Astrocyte of the spinal cord (primary cell): ENCODE data around the gene TARDBP.
"Not testable (repeated sequence)": the region's sequence is repeated elsewhere in the genome, so short reads cannot be mapped to it uniquely, and the experiment has no call there.

ENCODE experiments used
- DNase-seq: peaks from one replicate; pipeline ENCODE4 v3.0.0; 2011; ENCODE audit warnings: low read depth, low spot score
- H3K4me3 ChIP-seq: 2 replicates; pipeline ENCODE4 v1.5.1; 2011; ENCODE audit warnings: low read depth, mild to moderate bottlenecking, low read length, moderate library complexity
- CTCF ChIP-seq: IDR thresholded peaks from 2 replicates; pipeline ENCODE4 v1.5.1; 2012; ENCODE audit warnings: low read depth, mild to moderate bottlenecking, low read length, inconsistent platforms
- in situ Hi-C: cut with HindIII; loops from 2 replicates; pipeline ENCODE4 v1.10.0; 2017; ENCODE audit warnings: low sequenced_read_pairs

The TARDBP gene

DNA sequence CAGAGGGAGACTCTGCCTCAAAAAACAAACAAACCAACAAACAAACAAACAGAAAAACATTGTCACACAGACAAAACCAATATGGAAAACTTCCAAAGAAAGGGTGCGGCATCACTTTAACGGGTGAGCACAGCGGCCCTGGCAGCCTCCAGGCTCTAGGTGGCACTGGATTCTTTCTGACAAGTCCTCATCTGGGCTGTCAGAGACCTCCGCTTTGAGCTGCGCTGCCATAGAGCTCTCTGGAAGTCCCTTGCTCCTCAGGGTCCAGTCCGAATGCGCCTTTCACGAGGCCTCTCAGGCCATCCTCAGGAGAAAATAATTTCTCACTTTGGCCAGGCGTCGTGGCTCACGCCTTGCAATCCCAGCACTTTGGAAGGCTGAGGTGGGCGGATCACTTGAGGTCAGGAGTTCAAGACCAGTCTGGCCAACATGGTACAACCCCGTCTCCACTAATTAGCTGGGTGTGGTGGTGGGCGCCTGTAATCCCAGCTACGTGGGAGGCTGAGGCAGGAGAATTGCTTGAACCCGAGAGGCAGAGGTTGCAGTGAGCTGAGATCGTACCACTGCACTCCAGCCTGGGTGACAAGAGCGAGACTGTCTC, 51.6 kb downstream of the TARDBP start:
- DNase-seq, in situ Hi-C loops, H3K4me3 ChIP-seq: not testable (repeated sequence)
- peak; percentile 2 for TF ChIP-seq CTCF

- in situ Hi-C loops = no loop called here
- DNase-seq = no peak
- no peak for TF ChIP-seq CTCF
- no peak overlapping the region for H3K4me3 ChIP-seq
These were observed 52.5 kb downstream of the TARDBP start for GRCh38 chr1:11064942-11065341.

GRCh38 chr1:11065796-11066195, 53.3 kb downstream of the TARDBP start:
- no peak for TF ChIP-seq CTCF
- no peak overlapping the region for H3K4me3 ChIP-seq
- no peak for DNase-seq
- in situ Hi-C loops = no loop called here

DNA sequence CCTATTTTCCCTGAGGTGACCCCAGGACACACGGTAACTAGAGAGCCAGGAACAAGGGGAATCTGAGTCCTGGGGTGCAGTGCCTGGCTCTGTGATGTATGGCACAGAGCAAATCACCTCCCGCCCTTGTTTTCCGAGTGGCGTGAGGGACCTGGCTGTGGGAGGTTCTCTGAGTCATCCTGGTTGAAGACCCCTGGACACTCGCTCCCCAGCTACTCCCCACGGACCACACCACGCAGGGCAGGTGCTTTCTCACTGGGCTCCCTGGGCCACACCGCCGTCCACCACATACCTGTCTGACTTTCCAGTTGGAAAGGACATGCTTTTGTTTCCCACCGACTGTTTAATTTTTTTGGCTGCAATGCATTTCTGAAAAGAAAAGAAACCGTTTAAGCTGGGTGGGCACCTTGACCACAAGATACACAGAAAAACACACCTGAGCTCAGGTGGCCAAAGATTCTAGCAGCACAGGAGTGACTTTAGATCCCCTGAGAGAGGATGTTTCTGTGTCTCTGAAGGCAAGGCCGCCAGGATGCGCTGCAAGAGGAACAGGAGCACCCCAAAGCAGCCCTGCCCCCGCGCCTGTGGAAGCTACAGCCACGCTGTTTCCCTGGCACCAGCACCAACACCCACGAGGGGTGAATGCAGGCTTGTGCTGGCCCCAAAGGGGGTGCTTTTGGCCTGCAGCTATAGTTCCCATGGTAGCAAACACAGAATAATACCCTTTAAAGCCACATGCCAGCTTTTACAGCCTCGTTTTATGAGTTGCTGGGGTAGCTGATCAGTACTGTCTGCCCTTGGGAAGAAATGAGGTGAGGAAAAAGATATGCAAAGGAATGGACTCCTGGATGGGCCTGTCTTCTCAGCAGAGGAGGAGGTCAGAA, 55.5 kb downstream of the TARDBP start:
- no peak overlapping the region for H3K4me3 ChIP-seq
- in situ Hi-C loops = no loop called here
- no peak for TF ChIP-seq CTCF
- no peak for DNase-seq

DNA sequence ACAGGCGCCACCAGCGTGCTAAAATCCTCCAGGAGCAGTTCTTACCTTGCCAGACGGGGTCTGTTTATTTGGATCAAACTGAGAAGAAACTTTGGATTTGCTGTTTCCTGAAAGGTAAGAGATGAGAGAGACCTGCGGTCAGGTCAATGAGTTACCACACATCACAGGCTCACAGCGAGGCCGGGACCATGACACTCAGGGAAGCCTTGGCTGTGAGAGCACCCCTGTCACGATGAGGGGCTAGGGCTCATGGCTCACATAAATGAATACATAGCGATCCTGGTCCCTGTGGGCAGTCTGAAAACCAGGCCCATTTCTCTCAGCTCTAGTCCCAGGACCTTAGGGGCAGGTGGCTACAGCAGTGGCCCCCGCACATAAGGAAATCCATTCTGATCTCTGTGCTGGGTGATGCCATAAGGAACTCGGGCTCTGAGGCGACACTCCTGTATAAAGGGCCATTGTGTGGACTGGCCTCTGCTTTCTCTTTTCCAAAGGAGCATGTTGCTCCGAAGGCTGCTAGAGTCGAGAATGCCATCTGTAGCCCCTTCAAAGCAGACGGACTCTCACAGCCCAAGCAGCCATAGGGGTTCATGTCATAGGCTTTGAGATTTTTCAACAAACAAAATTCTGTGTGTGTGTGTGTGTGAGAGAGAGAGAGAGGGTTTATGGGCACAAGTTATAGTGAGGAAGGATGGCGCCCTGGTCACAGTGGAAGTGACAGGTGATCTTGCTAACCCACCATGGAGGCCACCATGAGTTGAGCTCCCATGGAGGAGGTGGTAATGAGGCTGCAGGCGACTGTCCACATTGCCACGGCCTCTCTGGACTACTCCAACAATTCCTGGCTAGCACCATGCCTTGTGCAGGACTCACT, 56.4 kb downstream of the TARDBP start:
- no peak overlapping the region for H3K4me3 ChIP-seq
- no peak for TF ChIP-seq CTCF
- in situ Hi-C loops = no loop called here
- DNase-seq = no peak

DNA sequence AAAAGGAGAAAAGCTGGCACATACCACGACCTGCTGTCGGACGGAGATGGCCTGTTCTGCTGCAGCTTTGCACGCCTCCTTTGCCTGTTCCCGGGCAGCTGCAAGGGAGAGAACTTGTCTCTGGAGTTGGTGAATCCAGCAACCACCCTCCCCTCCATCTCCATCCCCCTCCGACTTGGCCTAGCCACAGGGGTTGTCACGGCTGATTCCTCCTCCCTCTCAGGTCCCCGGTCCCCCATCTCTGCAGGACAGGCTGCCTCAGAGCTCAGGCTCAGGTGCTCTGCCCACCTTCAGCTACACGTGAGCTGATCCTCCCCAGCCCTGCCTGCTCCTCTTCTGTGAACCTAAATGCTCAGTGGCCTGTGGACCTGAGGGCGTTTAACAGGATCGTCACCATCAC, 58.4 kb downstream of the TARDBP start:
- no peak overlapping the region for H3K4me3 ChIP-seq
- no peak for TF ChIP-seq CTCF
- DNase-seq = no peak
- in situ Hi-C loops = no loop called here
